GM19463 (cell line): ENCODE results near the gene DTX1.
"Not testable (repeated sequence)": the region's sequence is repeated elsewhere in the genome, so short reads cannot be mapped to it uniquely, and the experiment has no call there.

Source experiments
- ATAC-seq: cut with Tn5 transposase; IDR thresholded peaks from one replicate; pipeline ENCODE4 v1.9.1; 2021; ENCODE audit warnings: mild to moderate bottlenecking, moderate library complexity; ENCODE audit not compliant: unreplicated experiment

Gene DTX1

DNA sequence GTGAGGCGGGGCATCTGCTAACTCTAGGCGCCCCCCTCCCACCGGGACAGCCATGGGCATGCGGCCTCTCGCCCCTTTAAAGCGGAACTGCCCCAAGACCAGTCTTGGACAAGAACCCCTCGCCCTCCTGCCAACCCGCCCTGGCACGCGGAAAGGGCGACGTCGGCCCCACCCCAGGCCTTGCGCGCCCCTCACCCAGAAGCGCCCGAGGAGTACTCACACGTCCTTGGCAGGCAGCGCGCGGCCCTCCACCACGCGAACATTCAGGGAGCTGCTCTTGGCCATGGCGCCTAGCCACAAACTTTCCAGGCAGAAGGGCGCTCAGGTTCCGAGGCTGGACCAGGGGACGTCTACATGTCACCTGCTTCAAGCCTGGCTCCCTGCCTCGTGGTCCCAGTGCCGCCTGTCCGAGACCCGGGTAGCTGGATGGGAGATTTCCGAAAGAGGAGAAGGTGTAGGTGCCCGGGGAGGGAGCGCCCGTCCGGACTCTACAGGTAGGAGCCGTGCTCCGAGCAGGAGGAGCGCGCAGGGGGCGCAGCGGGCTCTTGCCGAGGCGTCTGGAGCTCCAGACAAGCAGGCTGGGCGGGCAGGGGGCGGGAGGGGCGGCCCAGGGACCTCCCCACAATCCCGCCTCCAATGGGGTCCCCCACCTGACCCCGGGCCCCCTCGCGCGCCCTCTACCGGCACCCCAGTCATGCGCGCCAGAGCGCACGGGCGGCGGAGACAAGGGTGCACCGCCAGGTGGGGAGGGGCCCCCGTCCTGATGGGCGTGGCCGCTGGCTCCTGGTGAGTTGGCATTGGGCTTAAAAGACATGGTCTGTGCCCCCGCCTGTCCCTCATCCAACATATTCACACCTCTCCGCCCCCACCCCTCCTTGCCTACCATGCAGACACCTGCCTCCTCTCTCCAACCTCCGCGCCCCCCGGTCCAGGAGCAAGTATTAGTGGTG, 78.9 kb downstream of the DTX1 start, which contains the start of gene RASAL1:
Gene RASAL1 (minus strand): TSS at position 584 of the 950 bp plus-strand sequence. CDS start 299 bp downstream, at position 285.
- no peak for ATAC-seq

DNA sequence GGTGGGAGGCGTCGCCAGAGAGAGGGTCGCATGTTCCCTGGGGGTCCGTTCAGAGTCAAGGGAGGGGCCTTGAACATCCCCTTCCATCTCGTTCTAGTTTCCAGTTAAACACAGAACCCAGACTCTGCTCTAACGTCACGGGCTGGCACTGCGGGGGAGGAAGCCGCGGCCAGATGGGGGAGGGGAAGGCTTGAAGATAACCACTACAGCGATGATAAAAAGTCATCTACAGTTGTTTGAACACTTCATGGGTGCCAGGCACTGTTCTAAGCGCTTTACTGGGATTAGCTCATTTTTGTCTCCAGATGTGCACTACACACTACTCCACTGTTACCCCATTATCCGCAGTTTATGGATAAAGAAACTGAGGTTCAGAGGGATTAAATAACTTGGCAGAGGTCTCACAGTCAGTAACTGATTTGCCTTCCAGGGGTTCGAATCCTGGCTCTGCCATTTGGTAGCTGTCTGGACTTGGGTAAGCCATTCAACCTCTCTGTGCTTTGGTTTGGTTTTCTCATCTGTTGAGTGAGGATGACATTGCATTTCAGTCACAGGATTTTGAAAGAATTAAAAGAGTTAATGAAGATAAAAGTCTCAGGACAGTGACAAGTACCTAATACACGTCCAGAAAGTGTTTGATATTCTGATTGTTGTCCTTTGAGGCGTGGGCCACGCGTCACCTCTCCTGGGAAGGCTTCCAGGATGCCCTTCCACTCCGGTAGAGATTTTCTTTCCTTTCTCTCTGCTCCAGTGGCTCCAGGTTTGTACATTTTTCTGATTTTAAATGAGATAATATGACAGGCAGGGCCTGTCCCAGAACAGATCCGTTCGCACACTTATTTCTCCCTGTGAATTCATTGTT, 79.8 kb downstream of the DTX1 start:
- ATAC-seq = no peak

DNA sequence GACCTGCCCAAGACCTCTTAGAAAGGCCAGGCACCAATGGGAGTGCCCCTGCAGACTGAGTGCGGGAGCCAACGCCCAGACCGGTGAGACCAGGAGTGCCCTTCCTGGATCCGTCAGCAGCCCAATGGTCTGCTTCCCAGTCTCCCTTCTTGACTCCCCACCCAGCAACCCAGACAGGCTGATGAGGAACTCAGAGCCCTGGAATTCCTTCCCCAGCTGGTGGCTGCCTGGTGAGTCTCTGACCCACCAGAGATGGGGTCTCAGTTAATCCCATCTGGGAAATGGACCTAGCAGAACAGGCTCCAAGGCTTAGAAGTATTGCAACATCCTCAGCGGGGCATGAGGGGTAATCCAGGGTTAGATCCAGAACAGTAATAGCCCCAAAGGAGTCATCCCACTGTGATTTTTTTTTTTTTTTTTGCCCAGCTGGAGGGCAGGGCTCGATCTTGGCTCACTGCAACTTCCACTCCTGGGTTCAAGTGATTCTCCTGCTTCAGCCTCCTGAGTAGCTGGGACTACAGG, 80.5 kb downstream of the DTX1 start:
- ATAC-seq = no peak

DNA sequence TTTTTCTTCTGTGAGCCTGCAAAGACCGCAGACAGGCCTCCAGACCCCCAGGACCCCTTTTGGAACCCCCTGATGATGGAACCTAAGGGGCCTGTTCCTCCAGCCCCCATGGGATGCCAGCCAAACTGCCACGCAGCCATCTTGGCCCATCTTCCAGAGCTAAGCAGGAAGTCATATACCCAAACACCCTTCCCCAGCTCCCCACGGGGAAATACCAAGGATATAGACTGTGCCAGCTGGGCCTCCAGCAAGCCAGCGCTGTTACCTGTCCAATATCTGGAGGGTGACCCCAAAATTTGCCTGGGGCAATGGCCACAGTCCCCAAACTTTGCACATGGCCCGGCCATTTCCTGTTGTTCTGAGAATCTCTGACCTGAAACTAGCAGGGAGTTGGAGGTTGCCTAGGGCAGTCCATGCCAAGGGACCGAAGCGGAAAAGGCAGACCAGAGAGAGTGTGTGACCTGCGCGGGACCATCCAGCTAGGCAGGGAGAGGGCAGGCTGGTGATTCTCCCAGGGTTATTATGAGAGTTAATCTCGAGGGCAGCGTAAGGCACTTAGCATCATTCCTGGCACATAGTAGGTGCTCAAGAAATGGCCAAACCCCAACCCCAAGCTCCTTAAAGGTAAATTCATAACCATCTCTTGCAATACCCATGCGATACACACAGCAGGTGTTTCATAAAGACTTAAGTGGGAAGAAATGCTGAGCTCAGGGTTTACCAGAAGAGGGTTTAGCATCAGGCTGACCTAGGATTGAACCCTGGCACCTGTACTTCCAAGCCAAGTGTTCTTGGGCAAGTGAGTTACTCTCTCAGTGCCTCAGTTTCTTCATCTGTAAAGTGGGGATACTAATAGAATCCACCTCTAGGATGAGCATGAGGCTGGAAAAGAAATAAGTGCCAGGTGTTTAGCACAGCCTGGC, 81.6 kb downstream of the DTX1 start:
- ATAC-seq = no peak

DNA sequence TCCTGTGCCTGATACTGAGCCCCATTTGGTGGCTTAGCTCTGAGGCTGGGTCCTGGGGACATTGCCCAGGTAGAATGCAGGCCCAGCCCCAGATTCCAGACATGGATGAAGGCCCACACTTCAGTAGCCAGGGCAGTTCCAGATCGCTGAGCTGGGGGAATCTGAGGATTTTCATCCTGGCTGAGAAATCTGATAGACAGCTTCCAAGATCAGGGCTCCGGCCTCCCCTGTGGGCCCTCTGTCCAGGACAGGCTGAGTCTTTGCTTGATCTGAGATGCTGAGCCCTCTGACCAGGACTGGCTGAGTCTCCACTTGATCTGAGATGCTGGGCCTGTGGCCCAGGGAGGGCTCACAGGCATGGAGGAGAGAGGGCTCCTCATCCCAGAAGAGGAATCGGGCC, 82.3 kb downstream of the DTX1 start:
- ATAC-seq = no peak

DNA sequence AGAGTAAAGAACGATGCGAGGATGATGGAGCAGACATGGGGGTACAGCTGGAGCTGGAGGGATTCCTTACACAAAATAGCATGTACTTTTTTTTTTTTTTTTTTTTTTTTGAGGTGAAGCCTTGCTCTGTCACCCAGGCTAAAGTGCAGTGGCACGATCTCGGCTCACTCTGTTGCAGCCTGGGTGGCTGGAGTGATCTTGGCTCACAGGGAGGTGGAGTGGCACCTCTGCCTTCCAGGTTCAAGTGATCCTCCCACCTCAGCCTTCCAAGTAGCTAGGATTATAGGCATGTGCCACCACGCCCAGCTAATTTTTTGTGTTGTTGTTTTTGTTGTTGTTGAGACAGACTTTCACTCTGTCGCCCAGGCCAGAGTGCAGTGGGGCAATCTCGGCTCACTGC, 84.2 kb downstream of the DTX1 start:
- no peak for ATAC-seq

DNA sequence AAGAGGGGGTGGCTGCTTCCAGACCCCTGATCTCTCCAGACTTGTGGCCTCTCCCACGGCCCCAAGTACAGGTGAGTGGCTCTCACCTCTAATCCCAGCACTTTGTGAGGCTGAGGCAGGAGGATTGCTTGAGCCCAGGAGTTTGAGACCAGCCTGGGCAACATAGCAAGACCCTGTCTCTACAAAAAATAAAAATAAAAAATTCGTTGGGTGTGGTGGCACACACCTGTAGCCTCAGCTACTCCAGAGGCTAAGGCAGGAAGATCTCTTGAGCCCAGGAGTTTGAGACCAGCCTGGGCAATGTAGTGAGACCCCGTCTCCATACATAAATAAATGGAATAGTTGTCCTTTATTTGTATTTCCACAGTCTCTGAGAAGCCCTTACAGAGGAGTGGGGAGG, 85.2 kb downstream of the DTX1 start:
- not testable (repeated sequence) for ATAC-seq

DNA sequence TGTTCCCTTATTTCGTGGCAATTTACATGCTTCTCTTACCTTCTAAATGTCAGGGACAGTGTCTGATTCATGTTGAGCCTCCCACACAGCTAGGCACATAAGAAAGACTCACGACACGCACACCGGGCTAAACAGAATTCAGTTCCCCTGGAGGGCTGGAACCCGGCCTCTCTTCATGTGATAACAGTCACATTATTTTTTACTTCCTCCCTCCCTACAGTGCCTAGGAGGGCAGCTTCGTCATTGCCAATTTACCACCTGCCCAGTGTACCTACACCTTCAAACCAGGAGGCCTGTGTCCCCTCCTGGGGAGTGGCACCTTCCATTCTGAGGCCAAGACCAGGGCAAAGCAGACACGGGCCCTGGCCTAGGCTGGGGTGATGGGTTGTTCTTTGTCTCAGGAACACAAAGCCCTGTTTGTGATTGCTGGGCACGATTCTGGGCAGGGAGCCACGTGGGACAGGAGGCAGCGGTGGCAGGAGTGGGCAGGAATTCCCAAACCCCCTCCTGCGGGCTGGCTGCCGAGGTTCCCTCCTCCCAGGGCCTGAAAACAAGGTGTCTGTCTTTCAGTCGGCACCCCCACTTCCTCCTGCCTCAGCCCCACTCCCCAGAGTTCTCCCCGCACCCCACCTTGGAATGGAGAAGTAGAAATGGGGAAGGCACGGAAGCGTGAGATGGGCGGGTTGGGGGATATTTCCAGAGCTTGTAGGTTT, 85.8 kb downstream of the DTX1 start:
- ATAC-seq = no peak

DNA sequence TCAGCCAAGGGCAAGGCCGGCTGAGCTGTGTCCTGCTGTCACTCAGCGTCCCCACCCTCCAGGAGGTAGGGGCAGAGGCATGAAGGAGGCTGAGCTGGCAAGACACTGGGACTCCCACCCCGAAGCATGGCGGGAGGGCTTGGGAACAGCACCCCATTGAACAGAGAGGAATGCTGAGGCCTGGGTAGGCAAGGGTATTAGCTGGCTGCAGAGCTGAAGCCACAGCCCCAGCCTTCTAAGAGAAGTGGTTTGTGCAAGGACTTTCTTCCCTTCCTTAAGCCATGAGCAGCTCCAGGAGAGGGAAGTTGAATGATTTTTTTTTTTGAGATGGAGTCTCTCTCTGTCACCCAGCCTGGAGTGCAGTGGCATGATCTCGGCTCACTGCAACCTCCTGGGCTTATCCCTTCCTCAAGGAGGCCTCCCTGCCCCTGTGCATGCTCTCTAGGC, 86.4 kb downstream of the DTX1 start:
- ATAC-seq = no peak

DNA sequence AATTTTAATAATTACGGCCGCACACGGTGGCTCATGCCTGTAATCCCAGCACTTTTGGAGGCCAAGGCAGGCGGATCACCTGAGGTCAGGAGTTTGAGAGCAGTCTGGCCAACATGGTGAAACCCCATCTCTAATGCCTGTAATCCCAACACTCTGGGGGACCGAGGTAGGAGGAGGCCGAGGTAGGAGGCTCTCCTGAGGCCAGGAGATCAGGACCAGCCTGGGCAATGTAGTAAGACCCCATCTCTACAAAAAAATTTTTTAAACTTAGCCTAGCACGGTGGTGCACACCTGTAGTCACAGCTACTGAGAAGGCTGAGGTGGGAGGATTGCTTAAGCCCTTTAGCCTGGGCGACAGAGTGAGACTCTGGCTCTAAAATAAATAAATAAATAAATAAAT, 87.4 kb downstream of the DTX1 start:
- ATAC-seq = no peak

DNA sequence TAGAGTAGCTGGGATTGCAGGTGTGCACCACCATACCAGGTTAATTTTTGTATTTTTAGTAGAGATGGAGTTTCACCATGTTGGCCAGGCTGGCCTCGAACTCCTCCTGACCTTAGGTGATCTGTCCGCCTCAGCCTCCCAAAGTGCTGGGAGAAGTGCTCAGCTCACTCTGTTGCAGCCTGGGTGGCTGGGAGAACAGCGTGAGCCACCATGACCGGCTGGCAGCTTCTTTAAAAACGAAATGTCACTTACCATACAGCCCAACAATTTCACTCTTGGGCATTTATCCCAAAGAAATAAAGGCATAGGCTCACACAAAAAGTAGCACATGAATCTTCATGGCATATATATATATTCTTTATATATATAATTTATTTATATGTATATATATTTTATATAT, 88.3 kb downstream of the DTX1 start:
- ATAC-seq = no peak

DNA sequence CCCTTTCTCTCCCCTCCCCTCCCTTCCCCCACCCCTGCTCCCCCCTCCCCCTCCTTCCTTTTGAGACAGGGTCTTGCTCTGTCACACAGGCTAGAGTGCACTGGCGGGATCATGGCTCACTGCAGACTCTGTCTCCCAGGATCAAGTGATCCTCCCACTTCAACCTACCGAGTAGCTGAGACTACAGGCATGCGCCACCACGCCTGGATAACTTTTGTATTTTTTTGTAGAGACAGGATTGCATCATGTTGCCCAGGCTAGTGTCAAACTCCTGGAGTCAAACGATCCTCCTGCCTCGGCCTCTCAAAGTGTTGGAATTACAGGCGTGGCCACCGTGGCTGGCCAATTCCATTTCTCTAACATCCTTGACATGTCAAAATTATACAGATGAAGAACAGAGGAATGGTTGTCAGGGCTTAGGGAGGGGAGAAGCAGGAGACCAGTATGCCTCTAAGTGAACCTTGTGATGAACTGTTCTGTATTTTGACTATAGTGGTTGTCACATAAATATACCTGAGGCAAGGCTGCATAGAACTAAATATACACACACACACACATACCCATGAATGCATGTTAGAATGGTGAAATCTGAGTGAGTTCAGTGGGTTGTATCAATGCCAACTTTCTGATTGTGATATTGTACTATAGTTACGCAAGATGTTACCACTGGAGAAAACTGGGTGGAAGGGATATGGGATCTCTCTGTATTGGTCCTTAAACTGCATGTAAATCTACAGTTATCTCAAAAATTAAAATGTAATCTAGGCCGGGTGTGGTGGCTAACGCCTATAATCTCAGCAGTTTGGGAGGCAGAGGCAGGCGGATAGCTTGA, 89.4 kb downstream of the DTX1 start:
- ATAC-seq = no peak

DNA sequence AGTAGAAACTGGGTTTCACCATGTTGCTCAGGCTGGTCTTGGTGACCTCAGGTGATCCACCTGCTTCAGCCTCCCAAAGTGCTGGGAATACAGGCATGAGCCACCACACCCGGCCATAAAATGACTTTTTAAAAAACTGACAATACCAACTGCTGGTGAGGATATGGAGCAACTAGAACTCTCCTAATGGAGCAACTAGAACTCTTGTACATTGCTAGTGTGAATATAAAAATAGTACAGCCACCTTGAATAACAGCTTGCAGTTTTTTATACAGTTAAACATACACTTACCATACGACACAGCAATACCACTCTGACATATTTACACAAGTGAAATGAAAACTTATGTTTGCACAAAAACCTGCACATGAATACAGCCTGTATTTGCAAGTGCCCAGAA, 90.5 kb downstream of the DTX1 start:
- no peak for ATAC-seq
